NCI-H2081 (cell line): Measurements from ENCODE around the gene STUM.
A peak's percentile ranks its signal among the peaks of the same experiment; 100 is the strongest.
"Not testable (repeated sequence)": the region's sequence is repeated elsewhere in the genome, so short reads cannot be mapped to it uniquely, and the experiment has no call there.

Source experiments
- DNase-seq, 2 experiments: peaks; one replicate each; lab custom pipeline; 2025; lab: John Stamatoyannopoulos, UW

Gene STUM

DNA sequence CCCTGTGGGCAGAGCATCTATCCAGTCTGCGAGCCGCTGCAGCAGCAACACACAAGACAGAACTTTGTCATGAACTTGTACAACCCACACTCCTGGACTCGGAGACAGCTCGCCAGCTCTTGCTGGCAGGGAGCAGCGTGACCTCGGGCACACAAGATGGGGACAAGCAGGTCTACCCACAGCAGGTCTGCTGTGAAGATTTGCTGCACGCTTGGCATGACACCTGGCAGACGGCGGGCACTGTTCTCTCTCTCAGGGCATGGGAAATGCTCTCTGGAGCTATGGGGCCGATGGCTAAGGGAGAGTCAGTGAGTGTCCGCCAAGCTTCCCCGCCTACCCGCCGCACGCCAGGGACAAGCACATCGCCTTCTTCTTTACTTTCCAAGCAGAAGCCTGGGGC is 90.0 kb downstream of the STUM start:
- DNase-seq: no peak

DNA sequence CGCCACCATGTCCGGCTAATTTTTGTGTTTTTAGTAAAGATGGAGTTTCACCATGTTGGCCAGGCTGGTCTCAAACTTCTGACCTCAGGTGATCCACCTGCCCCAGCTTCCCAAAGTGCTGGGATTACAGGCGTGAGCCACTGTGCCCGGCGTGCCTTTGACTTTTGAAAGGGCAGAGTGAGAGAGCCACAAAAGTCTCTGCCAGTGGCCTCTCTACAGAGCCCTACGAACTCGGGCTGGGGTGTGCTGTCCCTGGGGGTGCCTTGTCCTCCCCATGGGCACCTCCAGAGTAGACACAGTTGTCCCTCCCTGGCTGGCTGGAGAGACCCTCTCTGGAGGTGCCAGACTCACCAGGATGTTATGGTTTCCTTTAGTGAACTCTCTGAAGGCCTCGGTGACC is 90.6 kb downstream of the STUM start:
- not testable (repeated sequence) for DNase-seq

DNA sequence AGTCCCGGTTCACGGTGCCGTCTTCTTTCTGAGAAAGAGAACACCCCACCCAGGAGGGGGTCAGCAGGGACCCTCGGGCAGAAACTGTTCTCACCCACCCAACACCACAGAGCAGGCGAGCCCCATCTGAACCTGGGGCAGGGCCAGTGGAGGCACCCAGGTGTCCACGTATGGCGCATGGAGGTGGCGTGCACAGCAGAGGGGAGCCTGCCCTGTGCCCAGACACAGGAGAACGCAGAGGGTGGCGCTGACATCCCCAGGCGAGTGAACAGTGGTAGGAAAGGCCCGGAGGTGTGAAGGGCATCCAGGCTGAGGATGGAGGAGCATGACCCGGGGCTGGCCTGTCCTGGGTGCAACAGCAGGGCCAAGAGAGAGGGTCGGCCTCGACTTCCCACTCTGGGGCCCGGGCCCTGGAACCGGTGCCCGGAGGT is 91.1 kb downstream of the STUM start:
- no peak for DNase-seq

- DNase-seq: peak in 1 of 2 experiments; percentile 20
These were observed 92.0 kb downstream of the STUM start for GRCh38 chr1:226640321-226641136.

DNA sequence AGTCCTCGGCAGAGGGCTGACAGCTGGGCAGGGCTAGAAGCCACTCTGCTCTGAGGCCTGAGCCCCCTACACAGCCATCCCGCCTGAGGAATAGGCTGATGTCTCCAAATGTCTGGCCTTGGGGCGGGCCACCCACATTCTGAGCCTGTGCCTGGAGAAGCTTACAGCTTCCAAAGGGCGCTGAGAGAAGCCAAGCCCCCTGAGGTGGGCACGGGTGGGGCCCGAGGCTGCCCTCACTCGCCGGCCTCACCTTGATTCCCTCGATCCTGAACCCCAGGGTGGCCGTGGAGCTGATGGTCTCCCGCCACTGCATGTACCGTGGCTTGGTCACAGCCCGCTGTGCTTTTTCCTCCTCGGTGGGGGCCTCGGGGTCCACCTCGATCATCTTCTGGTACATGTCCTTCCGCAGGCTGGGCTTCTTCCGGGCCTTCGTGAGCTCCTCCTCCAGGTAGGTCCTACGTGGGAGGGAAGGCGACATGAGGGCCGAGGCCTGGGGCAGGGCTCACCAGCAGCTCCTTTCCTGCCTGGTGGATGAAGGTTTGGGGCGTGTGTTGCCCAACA is 93.2 kb downstream of the STUM start:
- DNase-seq: no peak

DNA sequence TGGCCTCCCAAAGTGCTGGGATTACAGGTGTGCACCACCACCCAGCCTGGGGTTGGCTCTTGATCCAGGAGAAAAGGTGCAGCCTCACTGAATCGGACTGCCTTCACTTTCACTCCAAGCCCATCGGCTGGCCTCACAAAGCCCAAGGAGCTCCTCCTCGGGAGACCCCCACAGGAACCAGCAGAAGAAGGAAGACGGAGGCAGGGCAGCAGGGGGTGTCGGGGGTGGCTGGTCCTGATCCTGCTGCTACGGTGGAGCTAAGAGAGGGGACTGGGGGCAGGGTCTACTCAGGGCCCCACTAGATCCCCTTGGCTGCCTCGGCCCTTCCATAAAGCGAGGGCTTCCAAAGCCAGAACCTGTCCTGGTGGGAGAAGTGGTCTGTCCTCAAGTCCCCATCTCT is 93.9 kb downstream of the STUM start:
- no peak for DNase-seq

DNA sequence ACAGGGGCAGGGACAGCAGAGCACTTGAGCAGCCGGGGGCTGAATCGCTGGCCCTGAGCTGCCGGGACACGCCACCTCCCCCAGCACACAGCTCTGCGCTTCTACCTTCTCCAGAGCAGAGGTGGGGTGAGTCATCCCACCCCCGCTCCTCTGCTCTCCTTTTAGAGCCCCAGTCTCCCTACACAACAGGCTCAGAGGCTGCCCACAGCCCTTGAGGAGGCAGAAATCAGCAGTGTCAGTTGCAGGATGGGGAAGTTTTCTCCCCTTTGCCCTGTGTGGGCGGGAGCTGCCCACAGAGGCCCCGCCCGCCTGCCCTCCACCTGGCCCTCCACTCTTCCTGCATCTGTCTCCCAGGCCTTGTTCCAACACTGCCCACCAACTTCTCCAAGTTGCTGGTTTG is 94.6 kb downstream of the STUM start:
- DNase-seq: no peak

GRCh38 chr1:226643611-226644540 is 95.3 kb downstream of the STUM start:
- DNase-seq: no peak

DNA sequence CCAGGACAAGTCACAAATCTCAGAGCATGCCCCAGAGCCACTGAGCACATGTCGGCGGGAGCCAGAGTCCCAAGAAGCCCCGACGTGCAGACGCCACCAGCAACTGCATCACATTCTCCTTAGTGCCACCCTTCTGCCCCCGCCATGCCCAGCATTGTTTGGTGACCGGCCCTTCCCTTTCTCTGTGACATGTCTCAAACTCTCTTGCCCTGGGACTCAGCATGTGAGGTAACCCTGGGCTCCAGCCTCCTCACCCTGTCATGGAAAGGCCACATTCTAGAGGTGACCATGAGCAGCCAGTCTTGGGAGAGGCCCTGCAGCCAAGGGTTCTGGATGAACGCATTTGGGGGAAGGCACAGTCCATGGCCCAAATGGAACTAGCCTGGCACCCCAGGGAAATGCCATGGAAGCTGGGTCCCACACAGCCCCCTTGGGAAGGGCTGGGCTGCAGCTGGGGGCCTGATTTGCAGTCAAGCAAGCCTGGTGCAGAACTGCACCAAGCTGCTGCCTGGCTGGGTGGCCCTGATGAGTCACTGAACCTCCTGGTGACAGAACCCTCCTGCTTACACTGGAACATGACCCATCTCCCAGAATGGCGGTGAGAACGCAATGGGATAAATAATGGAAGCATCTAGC is 96.1 kb downstream of the STUM start:
- no peak for DNase-seq

GRCh38 chr1:226645279-226645976 is 96.9 kb downstream of the STUM start:
- DNase-seq: no peak

GRCh38 chr1:226646026-226646869 is 97.7 kb downstream of the STUM start:
- no peak for DNase-seq

DNA sequence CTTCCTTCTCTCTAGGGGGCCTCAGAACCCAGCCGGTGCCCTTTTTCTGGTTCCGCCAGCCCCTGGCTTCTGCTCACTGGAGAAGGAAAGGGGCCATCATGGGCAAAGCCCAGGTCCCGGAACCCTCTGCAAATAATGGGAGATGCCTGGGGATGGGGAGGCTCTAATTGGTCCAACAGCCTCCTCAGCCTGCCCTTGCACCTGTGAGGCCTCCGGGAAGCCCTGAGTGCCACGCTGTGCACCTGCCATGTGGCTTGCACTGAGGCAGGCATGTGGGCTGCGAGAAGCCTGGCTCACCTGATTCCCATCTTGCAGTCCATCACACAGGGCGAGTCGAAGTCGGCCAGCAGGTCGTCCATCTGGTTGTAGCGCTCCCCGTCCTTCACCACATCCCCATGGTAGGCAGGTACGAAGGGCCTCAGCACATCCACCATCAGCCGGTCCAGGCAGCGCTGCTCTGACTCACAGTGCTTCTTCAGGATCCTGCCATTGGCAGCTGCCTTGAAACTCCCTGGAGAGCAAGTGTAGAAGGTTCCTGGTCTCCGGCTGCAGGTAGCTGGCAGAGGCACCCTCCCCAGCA is 98.4 kb downstream of the STUM start:
- no peak for DNase-seq

DNA sequence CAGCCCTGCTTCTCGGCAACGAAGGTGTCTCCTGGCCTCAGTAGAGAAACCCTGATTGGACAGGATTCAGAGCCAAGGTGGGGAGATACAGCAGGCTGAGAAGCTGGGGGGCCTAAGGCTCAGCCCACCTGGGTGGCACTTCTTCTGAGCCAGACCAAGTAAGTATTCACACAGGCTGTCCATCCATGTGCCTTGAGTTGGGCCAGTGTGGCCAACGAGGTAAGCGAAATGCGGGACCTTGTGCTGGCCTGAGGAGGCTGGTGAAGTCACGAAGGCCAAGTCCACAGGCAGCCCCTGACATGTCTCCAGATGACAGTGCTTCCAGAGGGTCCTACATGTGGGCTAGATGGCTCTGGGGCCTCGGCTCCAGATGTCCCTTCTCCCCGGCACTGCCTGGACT is 99.2 kb downstream of the STUM start:
- DNase-seq: no peak

GRCh38 chr1:226648421-226648820 is 99.9 kb downstream of the STUM start:
- no peak for DNase-seq

- no peak for DNase-seq
These were observed 100.7 kb downstream of the STUM start for GRCh38 chr1:226649244-226649643.

DNA sequence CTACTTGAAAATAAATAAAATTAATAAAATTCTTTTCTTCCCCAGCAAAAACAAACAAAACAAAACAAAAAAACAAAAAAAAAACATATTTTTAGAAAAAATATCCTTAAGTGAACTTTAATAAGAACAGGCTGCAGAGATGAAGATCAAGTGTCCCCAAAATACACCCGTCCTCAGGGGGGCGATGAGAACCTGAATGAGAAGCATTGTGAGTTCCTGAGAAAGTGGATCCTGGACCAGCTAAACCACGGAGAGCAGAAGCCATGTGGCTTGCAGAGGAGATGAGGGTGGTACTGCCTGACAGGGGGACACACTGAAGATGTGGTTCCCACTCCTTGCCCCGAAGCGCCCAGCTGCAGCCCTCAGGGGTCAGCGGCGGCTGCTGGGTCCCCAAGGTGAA is 101.2 kb downstream of the STUM start:
- peak; percentile 18 to 54 for DNase-seq

DNA sequence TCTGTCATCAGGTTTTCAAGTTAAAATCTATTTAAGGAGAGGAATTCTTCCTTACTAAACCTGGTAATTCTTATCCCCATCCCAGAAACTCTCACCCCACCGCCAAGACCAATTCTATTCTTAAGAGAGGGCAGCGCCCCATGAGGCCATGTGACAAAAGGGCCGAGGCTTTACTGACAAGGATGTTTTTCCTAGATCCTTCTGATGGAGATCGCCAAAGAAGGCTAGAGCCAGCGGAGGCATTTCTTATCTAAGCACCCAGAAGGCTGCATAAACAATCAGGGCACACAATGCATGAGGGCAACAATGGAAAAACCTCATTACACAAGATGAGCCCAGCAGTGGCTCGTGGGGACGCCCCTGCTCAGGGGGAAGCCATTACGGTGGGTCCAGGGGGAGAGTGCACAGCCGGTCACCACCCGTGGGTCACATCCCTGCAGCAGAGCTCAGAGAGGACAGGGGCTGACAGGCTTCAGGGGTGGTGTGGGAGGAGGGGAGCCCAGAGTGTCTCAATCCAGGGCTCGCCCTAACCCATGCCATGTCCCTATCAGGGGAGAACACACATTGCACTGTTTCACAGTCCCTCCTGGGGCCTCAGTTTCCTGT is 101.8 kb downstream of the STUM start:
- DNase-seq: no peak

DNA sequence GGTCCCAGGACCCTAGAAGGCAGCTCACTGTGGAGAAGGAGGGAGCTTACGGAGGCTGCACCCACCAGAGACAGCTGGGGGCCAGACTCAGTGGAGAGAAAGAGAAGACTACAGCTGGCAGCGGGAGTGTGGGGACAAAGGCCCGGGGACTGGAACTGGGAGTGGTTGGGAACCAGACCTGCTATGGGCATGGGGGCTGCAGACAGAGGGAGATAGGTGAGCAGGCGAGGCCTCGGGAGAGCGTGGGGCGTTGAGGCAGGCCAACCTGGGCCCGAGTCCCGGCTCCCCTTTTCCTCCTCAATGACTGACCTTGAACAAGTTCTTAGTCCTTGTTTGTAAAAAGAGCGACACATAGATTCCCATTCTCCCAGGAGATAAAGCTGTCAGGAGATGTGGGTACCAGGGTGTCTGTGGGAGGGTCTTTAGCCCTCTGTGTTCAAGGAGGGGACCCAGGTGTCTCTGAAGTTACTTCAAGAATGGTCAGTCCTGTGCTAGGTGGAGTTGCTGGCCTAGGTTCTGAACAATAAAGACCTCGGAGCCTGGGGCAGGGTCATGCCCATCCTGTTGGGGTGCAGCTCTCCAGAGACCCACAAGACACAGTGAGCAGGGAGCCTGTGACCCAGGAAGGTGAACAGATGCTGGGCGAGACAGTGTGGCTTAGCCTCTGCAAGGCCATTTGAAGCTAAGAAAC is 102.6 kb downstream of the STUM start:
- no peak for DNase-seq

DNA sequence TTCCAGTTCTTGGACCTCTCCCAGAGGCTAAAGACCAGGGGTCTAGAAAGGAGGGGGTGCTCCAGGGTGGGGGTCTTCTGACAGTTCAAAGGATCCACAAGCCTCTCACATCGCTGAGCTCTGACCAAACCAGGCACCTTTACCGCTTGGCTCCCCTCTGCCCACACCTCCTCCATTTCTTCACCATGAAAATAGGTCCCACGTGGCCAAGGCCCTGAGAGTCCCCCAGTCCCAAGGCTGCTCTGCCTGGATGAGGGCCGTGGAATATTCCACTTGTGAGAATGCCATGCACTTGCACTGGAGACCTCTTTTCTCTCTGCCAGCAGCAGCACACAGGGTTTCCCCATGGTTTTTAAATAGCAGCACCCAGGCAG is 103.2 kb downstream of the STUM start:
- no peak for DNase-seq
